HG03060 (cell line): Measurements from ENCODE around the gene A2M.

Source experiments
- ATAC-seq: cut with Tn5 transposase; IDR thresholded peaks from one replicate; pipeline ENCODE4 v1.9.1; 2021; ENCODE audit warnings: low read depth, moderate number of reproducible peaks; ENCODE audit not compliant: unreplicated experiment

A2M gene

GRCh38 chr12:9101018-9101687 lies 14.6 kb downstream of the A2M start:
- ATAC-seq: no peak

- no peak for ATAC-seq
Observed at GRCh38 chr12:9099552-9100190, 16.0 kb downstream of the A2M start.

GRCh38 chr12:9098463-9099026 lies 17.2 kb downstream of the A2M start:
- ATAC-seq: no peak

GRCh38 chr12:9098115-9098452 lies 17.6 kb downstream of the A2M start:
- no peak for ATAC-seq

GRCh38 chr12:9096563-9097176 lies 19.0 kb downstream of the A2M start:
- ATAC-seq: no peak

- no peak for ATAC-seq
Observed at GRCh38 chr12:9095322-9095721, 20.4 kb downstream of the A2M start.

GRCh38 chr12:9094512-9095206 lies 21.1 kb downstream of the A2M start:
- no peak for ATAC-seq

GRCh38 chr12:9091891-9092598 lies 23.7 kb downstream of the A2M start:
- no peak for ATAC-seq

- ATAC-seq: no peak
Observed at GRCh38 chr12:9090220-9090619, 25.5 kb downstream of the A2M start.

- ATAC-seq: no peak
Observed at GRCh38 chr12:9087087-9087835, 28.5 kb downstream of the A2M start.

- ATAC-seq: no peak
Observed at GRCh38 chr12:9086087-9086486, 29.6 kb downstream of the A2M start.

GRCh38 chr12:9084417-9084816 lies 31.3 kb downstream of the A2M start:
- ATAC-seq: no peak

GRCh38 chr12:9083793-9084192 lies 31.9 kb downstream of the A2M start:
- ATAC-seq: no peak

- no peak for ATAC-seq
Observed at GRCh38 chr12:9081667-9082427, 33.9 kb downstream of the A2M start.

- no peak for ATAC-seq
Observed at GRCh38 chr12:9079883-9080675, 35.6 kb downstream of the A2M start.

GRCh38 chr12:9079082-9079481 lies 36.6 kb downstream of the A2M start:
- no peak for ATAC-seq

- ATAC-seq: no peak
Observed at GRCh38 chr12:9077152-9078031, 38.3 kb downstream of the A2M start.
